B cell (primary cell): ENCODE measurements around the gene TMEM144. TPM values are rescaled to one million over a fixed set of nuclear protein-coding genes. Genes with fewer than 3 reads are reported as not detected.

ENCODE experiments used
- ATAC-seq: fragments of 200-7000 bp; cut with Tn5 transposase; one replicate; pipeline ENCODE4 v1.10.0; 2021; ENCODE audit warnings: low read depth, mild to moderate bottlenecking, moderate number of reproducible peaks, moderate library complexity
- CTCF ChIA-PET: fragments of 350-600 bp; sonication (Branson Sonifier 250); formaldehyde crosslinking; loops from one replicate; lab custom pipeline; 2021; ENCODE audit warnings: antibody characterized with exemption, inconsistent platforms; lab: Charles Lee
- POLR2A ChIA-PET: fragments of 350-600 bp; sonication (Branson Sonifier 250); formaldehyde crosslinking; loops from one replicate; lab custom pipeline; 2021; ENCODE audit warnings: antibody characterized with exemption; lab: Charles Lee
- DNase-seq: peaks from one replicate; pipeline ENCODE4 v3.0.0; 2013
- H2AFZ ChIP-seq: 2 replicates; pipeline ENCODE4 v1.6.1; 2012; ENCODE audit warnings: mild to moderate bottlenecking, low read depth, low read length; ENCODE audit not compliant: insufficient read depth, poor library complexity, severe bottlenecking
- H3K27ac ChIP-seq, 2 donors: 1 replicate in 1 of 2; 2 replicates in 1 of 2; pipeline ENCODE4 v1.5.1; 2012 to 2013; ENCODE audit warnings: low read length in 2 of 2, mild to moderate bottlenecking in 2 of 2, moderate library complexity in 1 of 2
- H3K27me3 ChIP-seq, 4 experiments: fragments of 200-600 bp in 1 of 4; sonication (generic) in 1 of 4; replicated peaks in 1 of 4; 1 replicate in 2 of 4; 2 replicates in 2 of 4; pipeline versions ENCODE4 v1.6.1 to v1.7.0; 2013 to 2016; ENCODE audit warnings: low read length in 3 of 4, mild to moderate bottlenecking in 2 of 4, mixed read lengths in 1 of 4, moderate library complexity in 1 of 4; ENCODE audit not compliant: insufficient read depth in 4 of 4, control insufficient read depth in 3 of 4; ENCODE audit errors: control extremely low read depth in 1 of 4
- H3K36me3 ChIP-seq, 2 experiments: replicated peaks in 1 of 2; 1 replicate in 1 of 2; 2 replicates in 1 of 2; pipeline versions ENCODE4 v1.6.1 to v1.7.1; 2013; ENCODE audit warnings: low read length in 1 of 2; ENCODE audit not compliant: insufficient read depth in 2 of 2, control insufficient read depth in 1 of 2; ENCODE audit errors: control extremely low read depth in 1 of 2, extremely low read depth in 1 of 2
- H3K4me1 ChIP-seq, 2 donors: fragments of 200-600 bp in 1 of 2; sonication (generic) in 1 of 2; 1 replicate in 1 of 2; 2 replicates in 1 of 2; pipeline versions ENCODE4 v1.5.1 to v1.6.1; 2013 to 2017; ENCODE audit warnings: low read length in 2 of 2; ENCODE audit not compliant: control insufficient read depth in 2 of 2, insufficient read depth in 2 of 2
- H3K4me2 ChIP-seq: replicated peaks from 2 replicates; pipeline ENCODE3; 2012; ENCODE audit warnings: mild to moderate bottlenecking, low read depth, low read length; ENCODE audit not compliant: poor library complexity, severe bottlenecking
- H3K4me3 ChIP-seq, 5 experiments: fragments of 200-600 bp in 1 of 5; sonication (generic) in 1 of 5; 1 replicate in 3 of 5; 2 replicates in 2 of 5; pipeline versions ENCODE4 v1.5.1 to v1.7.0; 2011 to 2016; ENCODE audit warnings: low read length in 4 of 5, mild to moderate bottlenecking in 4 of 5, low read depth in 2 of 5, control low read depth in 1 of 5, moderate library complexity in 1 of 5; ENCODE audit not compliant: insufficient read depth in 1 of 5; ENCODE audit errors: control extremely low read depth in 1 of 5, extremely low read depth in 1 of 5
- H3K79me2 ChIP-seq: fragments of 200-600 bp; sonication (generic); one replicate; pipeline ENCODE4 v1.6.0; 2016; ENCODE audit warnings: low read length; ENCODE audit not compliant: control insufficient read depth, insufficient read depth
- H3K9ac ChIP-seq: fragments of 200-600 bp; sonication (generic); 2 replicates; pipeline ENCODE4 v1.6.1; 2017; ENCODE audit warnings: mild to moderate bottlenecking, low read length, moderate library complexity
- H3K9me3 ChIP-seq, 3 donors: one replicate each; pipeline versions ENCODE4 v1.6.1 to v1.7.1; 2013; ENCODE audit warnings: low read length in 2 of 3; ENCODE audit not compliant: control insufficient read depth in 2 of 3, insufficient read depth in 1 of 3; ENCODE audit errors: control extremely low read depth in 1 of 3
- H4K20me1 ChIP-seq: 2 replicates; pipeline ENCODE4 v1.6.0; 2012; ENCODE audit warnings: mild to moderate bottlenecking, low read length; ENCODE audit not compliant: insufficient read depth, control insufficient read depth, poor library complexity, severe bottlenecking
- H3K27ac Mint-ChIP-seq: one replicate; pipeline ENCODE4 v1.8.0; 2021; ENCODE audit warnings: mixed read lengths
- H3K27me3 Mint-ChIP-seq: one replicate; pipeline ENCODE4 v1.8.0; 2021; ENCODE audit warnings: mixed read lengths
- H3K4me1 Mint-ChIP-seq: one replicate; pipeline ENCODE4 v1.8.0; 2021; ENCODE audit warnings: mixed read lengths
- H3K4me3 Mint-ChIP-seq: one replicate; pipeline ENCODE4 v1.8.0; 2021; ENCODE audit warnings: mixed read lengths
- H3K9me3 Mint-ChIP-seq: one replicate; pipeline ENCODE4 v1.8.0; 2022; ENCODE audit warnings: mixed read lengths; ENCODE audit not compliant: insufficient read depth
- EZH2 ChIP-seq: IDR thresholded peaks from 2 replicates; pipeline ENCODE4 v1.6.1; 2012; ENCODE audit warnings: borderline replicate concordance, low read depth, mild to moderate bottlenecking, moderate library complexity, low read length; ENCODE audit not compliant: insufficient read depth, poor library complexity, severe bottlenecking
- WGBS: methylation state at CpG from one replicate; pipeline ENCODE4 v1.1.5; 2013; ENCODE audit warnings: missing lambda C conversion rate; ENCODE audit not compliant: insufficient coverage; 5-methylcytosine and 5-hydroxymethylcytosine counted together
- intact Hi-C: fragments of 100-400 bp; cut with micrococcal nuclease; formaldehyde crosslinking; loops from one replicate; pipeline ENCODE4 v1.10.0; 2022
- polyA plus RNA-seq: library from polyadenylated mRNA; depleted of rRNA; stranded (reverse); fragments of >200 nt; gene quantifications from 2 replicates; pipeline ENCODE4 v1.2.3, GENCODE V29; 2012
- total RNA-seq, 2 donors: library from RNA; stranded (reverse); fragments of 120-200 nt in 1 of 2; gene quantifications; 1 replicate in 1 of 2; 2 replicates in 1 of 2; pipeline versions ENCODE4 v1.2.3 to v1.2.4, GENCODE V29; 2013 to 2022
- TF ChIP-seq, protein P1 (sequence below): fragments of 200-600 bp; IDR thresholded peaks from one replicate; pipeline ENCODE4 v1.8.0; 2022; ENCODE audit warnings: antibody characterized with exemption, mild to moderate bottlenecking

The TMEM144 gene
- total and polyA plus RNA-seq, 2 donors (not counting 1 experiment from before 2014, with no cell fraction given): 0.06 to 0.07 TPM

DNA sequence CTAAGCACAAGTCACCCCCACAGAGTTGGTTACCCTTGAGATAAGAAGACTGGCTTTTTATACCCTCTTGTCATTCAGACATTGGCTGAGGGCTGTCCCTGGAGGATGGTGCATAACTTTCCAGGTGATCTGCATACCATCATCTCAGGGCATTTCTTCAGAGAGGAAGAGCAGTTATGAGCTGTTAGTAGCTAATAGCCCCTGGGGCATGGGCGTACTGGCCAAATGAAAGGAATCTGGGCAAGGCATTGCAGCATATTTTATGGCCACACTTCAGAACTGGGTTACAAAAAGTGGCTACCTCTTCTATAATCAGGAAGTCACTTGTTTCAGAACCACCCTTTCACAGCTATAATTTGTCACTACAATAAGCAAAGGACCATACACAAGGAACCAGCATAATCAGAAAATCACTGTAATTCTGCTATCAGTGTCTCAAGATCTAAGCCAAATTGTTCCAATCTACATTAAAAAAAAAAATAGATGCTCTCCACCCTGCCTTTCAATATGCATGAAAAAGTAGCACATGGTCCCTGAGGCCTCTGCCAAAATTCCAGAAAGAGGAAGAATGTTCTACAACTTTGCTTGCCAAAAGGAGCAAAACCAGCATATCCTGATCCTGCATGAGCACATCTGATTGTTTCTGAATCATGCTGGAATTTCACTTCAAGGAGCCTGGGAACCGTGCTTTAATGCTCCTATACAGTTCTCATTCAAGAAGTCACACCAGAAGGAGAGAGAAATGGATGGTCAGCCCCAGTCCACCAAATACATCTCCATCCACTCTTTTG lies 92.0 kb downstream of the TMEM144 start:
- Histone ChIP-seq H2AFZ (no peak overlapping the region), H3K4me1 (no peaks in the 10 kb centered on the region), H3K36me3 (no peaks in the 10 kb centered on the region), H3K4me3 (no peak overlapping the region), H4K20me1 (no peaks in the 10 kb centered on the region), H3K9me3 (peaks cover 0 to 3% (median 0%) of the 10 kb centered on the region in 3 donors), H3K9ac (no peak overlapping the region), H3K79me2 (no peaks in the 10 kb centered on the region), H3K4me2 (no peak overlapping the region), H3K27ac (no peak overlapping the region), H3K27me3 (no peaks in the 10 kb centered on the region)
- POLR2A ChIA-PET: no interaction called here
- no peak overlapping the region for H3K27ac Mint-ChIP-seq
- no peaks in the 10 kb centered on the region for H3K27me3 Mint-ChIP-seq
- no peaks in the 10 kb centered on the region for H3K4me1 Mint-ChIP-seq
- no peak overlapping the region for H3K4me3 Mint-ChIP-seq
- no peak for DNase-seq
- CTCF ChIA-PET: no interaction called here
- TF ChIP-seq EZH2: no peak
- TF ChIP-seq, protein P1, sequence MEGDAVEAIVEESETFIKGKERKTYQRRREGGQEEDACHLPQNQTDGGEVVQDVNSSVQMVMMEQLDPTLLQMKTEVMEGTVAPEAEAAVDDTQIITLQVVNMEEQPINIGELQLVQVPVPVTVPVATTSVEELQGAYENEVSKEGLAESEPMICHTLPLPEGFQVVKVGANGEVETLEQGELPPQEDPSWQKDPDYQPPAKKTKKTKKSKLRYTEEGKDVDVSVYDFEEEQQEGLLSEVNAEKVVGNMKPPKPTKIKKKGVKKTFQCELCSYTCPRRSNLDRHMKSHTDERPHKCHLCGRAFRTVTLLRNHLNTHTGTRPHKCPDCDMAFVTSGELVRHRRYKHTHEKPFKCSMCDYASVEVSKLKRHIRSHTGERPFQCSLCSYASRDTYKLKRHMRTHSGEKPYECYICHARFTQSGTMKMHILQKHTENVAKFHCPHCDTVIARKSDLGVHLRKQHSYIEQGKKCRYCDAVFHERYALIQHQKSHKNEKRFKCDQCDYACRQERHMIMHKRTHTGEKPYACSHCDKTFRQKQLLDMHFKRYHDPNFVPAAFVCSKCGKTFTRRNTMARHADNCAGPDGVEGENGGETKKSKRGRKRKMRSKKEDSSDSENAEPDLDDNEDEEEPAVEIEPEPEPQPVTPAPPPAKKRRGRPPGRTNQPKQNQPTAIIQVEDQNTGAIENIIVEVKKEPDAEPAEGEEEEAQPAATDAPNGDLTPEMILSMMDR: no peak
- peaks cover 5% of the 10 kb centered on the region for H3K9me3 Mint-ChIP-seq
- 88% methylated on average over 2 of the region's 2 CpGs for WGBS
- ATAC-seq: no peak
- intact Hi-C loops: no loop called here

DNA sequence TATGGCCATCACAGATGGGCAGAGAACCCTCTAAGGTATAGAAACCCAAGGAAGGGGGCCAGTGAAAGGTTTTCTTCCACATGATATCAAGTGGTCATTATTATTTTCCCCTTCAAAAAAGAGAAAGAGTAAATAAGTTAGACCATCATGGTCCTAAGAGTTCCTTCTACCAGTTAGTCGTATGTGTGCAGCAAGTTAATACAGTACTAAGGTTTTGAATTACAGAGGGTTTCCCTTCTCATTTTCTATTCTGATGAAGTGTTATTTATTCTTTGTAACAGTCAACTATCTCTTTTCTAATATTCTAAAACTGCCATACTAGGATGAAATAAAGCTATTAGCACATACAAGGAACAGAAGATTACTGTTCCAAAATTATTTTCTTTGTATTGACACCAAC lies 94.4 kb downstream of the TMEM144 start:
- no peaks in the 10 kb centered on the region for H3K27me3 Mint-ChIP-seq
- Histone ChIP-seq H3K4me3 (no peak overlapping the region), H3K27me3 (no peaks in the 10 kb centered on the region), H3K4me1 (no peaks in the 10 kb centered on the region), H2AFZ (no peak overlapping the region), H3K4me2 (no peak overlapping the region), H3K36me3 (no peaks in the 10 kb centered on the region), H4K20me1 (no peaks in the 10 kb centered on the region), H3K79me2 (no peaks in the 10 kb centered on the region), H3K27ac (no peak overlapping the region), H3K9me3 (no peaks in the 10 kb centered on the region), H3K9ac (no peak overlapping the region)
- TF ChIP-seq, protein P1: no peak
- TF ChIP-seq EZH2: no peak
- H3K4me3 Mint-ChIP-seq: no peak overlapping the region
- no CpG with 5 or more reads among the region's 1 CpG for WGBS
- no peak overlapping the region for H3K27ac Mint-ChIP-seq
- no peak for DNase-seq
- ChIA-PET POLR2A (no interaction called here), CTCF (no interaction called here)
- no peak for ATAC-seq
- peaks cover 6% of the 10 kb centered on the region for H3K9me3 Mint-ChIP-seq
- H3K4me1 Mint-ChIP-seq: no peaks in the 10 kb centered on the region
- intact Hi-C loops: no loop called here

Other genes starting within 250 kb of the TMEM144 start
- 0.07 and 0.39 TPM in 2 replicates for gene GASK1B, start 37.5 kb upstream of the TMEM144 start, total RNA-seq
- gene GASK1B, start 37.5 kb upstream of the TMEM144 start, polyA plus RNA-seq: 0.10 and 0.27 TPM in 2 replicates